Mesenchymal stem cell (in vitro differentiated cells and primary cell): Measurements from ENCODE around the gene MUC12.

Experiments used
- DNase-seq: peaks from one replicate; pipeline ENCODE4 v3.0.0-alpha.2; 2013
- H2AFZ ChIP-seq: one replicate; pipeline ENCODE4 v1.6.1; 2013; ENCODE audit warnings: low read depth, mild to moderate bottlenecking, control low read depth, inconsistent platforms, low read length, moderate library complexity
- H2AK5ac ChIP-seq: 2 replicates; pipeline ENCODE4 v1.6.1; 2013; ENCODE audit warnings: low read length, moderate library complexity, mild to moderate bottlenecking, inconsistent platforms; ENCODE audit not compliant: severe bottlenecking
- H2BK120ac ChIP-seq: one replicate; pipeline ENCODE4 v1.6.1; 2013; ENCODE audit warnings: low read depth, mild to moderate bottlenecking, inconsistent platforms, low read length, moderate library complexity
- H2BK12ac ChIP-seq, 2 experiments: one replicate each; pipeline ENCODE4 v1.6.1; 2013; ENCODE audit warnings: inconsistent platforms in 2 of 2, low read length in 2 of 2, mild to moderate bottlenecking in 2 of 2, moderate library complexity in 2 of 2, control low read depth in 1 of 2
- H2BK15ac ChIP-seq: one replicate; pipeline ENCODE4 v1.6.1; 2013; ENCODE audit warnings: mild to moderate bottlenecking, low read depth, inconsistent platforms; ENCODE audit not compliant: poor library complexity, severe bottlenecking
- H2BK5ac ChIP-seq: 2 replicates; pipeline ENCODE4 v1.6.1; 2013; ENCODE audit warnings: low read depth, mild to moderate bottlenecking, low read length, control low read depth, inconsistent platforms; ENCODE audit not compliant: poor library complexity, severe bottlenecking
- H3K14ac ChIP-seq, 2 experiments: one replicate each; pipeline ENCODE4 v1.6.1; 2013; ENCODE audit warnings: inconsistent platforms in 2 of 2, low read length in 2 of 2, control low read depth in 1 of 2, mild to moderate bottlenecking in 1 of 2, moderate library complexity in 1 of 2
- H3K18ac ChIP-seq, 2 experiments: one replicate each; pipeline ENCODE4 v1.6.1; 2013; ENCODE audit warnings: inconsistent platforms in 2 of 2, low read length in 2 of 2, control low read depth in 1 of 2, low read depth in 1 of 2, mild to moderate bottlenecking in 1 of 2
- H3K23ac ChIP-seq, 2 experiments: one replicate each; pipeline ENCODE4 v1.6.1; 2013; ENCODE audit warnings: inconsistent platforms in 2 of 2, low read length in 2 of 2, mild to moderate bottlenecking in 2 of 2, moderate library complexity in 2 of 2, control low read depth in 1 of 2
- H3K27ac ChIP-seq: 2 replicates; pipeline ENCODE4 v1.5.1; 2013; ENCODE audit warnings: mild to moderate bottlenecking, moderate library complexity, low read length, control low read depth, inconsistent platforms; ENCODE audit not compliant: poor library complexity, severe bottlenecking
- H3K27me3 ChIP-seq, 2 experiments: 2 replicates each; pipeline versions ENCODE4 v1.6.1 to v1.7.0; 2013; ENCODE audit warnings: low read length in 2 of 2, mild to moderate bottlenecking in 2 of 2, moderate library complexity in 2 of 2, control low read depth in 1 of 2, inconsistent platforms in 1 of 2; ENCODE audit not compliant: control insufficient read depth in 1 of 2, insufficient read depth in 1 of 2
- H3K36me3 ChIP-seq, 2 experiments: 2 replicates each; pipeline versions ENCODE4 v1.6.1 to v1.7.0; 2013; ENCODE audit warnings: low read length in 2 of 2, control low read depth in 1 of 2, inconsistent platforms in 1 of 2, low read depth in 1 of 2, mild to moderate bottlenecking in 1 of 2; ENCODE audit not compliant: insufficient read depth in 2 of 2, control insufficient read depth in 1 of 2
- H3K4ac ChIP-seq, 2 experiments: one replicate each; pipeline ENCODE4 v1.6.1; 2013; ENCODE audit warnings: inconsistent platforms in 2 of 2, low read length in 2 of 2, mild to moderate bottlenecking in 2 of 2, moderate library complexity in 2 of 2, control low read depth in 1 of 2, low read depth in 1 of 2
- H3K4me1 ChIP-seq: 2 replicates; pipeline ENCODE4 v1.6.1; 2013; ENCODE audit warnings: low read depth, low read length, control low read depth; ENCODE audit not compliant: control insufficient read depth, insufficient read depth
- H3K4me2 ChIP-seq: 2 replicates; pipeline ENCODE4 v1.6.1; 2013; ENCODE audit warnings: low read length, mild to moderate bottlenecking, inconsistent platforms; ENCODE audit not compliant: poor library complexity, severe bottlenecking
- H3K4me3 ChIP-seq, 2 experiments: 2 replicates each; pipeline versions ENCODE4 v1.5.1 to v1.7.0; 2013; ENCODE audit warnings: low read length in 2 of 2, mild to moderate bottlenecking in 2 of 2, control low read depth in 1 of 2, low read depth in 1 of 2; ENCODE audit not compliant: insufficient read depth in 1 of 2
- H3K79me1 ChIP-seq: replicated peaks from 2 replicates; pipeline ENCODE4 v1.6.1; 2013; ENCODE audit warnings: mild to moderate bottlenecking, control low read depth, low read length, inconsistent platforms; ENCODE audit not compliant: poor library complexity, severe bottlenecking
- H3K9ac ChIP-seq: 2 replicates; pipeline ENCODE4 v1.7.0; 2013; ENCODE audit warnings: mild to moderate bottlenecking, low read length, moderate library complexity
- H3K9me3 ChIP-seq: 2 replicates; pipeline ENCODE4 v1.7.0; 2013; ENCODE audit warnings: mild to moderate bottlenecking, low read length; ENCODE audit not compliant: control insufficient read depth
- H4K8ac ChIP-seq: one replicate; pipeline ENCODE4 v1.6.1; 2013; ENCODE audit warnings: inconsistent platforms, mild to moderate bottlenecking, low read length, moderate library complexity
- H4K91ac ChIP-seq: one replicate; pipeline ENCODE4 v1.6.1; 2013; ENCODE audit warnings: mild to moderate bottlenecking, low read length, inconsistent platforms
- WGBS: methylation state at CpG from one replicate; pipeline ENCODE4 v1.1.7; 2013; ENCODE audit warnings: mixed read lengths; 5-methylcytosine and 5-hydroxymethylcytosine counted together

Gene MUC12

DNA sequence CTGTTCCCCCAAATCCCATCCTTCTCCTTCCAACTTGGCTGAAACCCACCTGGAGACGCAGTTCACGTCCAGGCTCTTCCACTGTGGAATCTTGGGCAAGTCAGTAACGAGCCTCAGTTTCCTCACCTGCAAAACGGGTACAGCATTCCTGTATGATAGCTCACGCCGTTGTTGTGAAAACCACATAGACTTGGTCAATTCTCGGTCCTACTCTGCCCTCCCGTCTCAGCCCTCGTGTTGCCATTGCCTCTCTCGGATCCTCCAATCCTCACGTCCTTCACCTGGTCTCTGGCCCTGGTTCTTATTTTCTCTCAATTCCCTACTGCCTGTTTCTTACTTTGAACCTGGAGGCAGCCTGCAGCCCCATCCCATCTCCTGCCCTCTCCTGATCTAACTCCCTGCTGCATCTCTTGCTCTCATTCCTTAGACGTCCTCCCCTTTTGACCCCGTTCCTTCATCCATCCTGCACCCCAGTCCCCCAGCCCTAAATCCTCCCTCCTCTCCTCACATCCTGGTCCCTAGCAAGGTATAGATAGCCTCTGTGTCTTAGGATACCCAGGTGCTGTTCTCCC is 2.0 kb upstream of the MUC12 start:
- Histone ChIP-seq H2BK5ac (no peak overlapping the region), H3K36me3 (no peaks in the 10 kb centered on the region), H3K4me2 (no peak overlapping the region), H2AFZ (no peak overlapping the region), H2AK5ac (no peak overlapping the region), H3K9me3 (no peaks in the 10 kb centered on the region), H3K14ac (no peak overlapping the region), H2BK12ac (no peak overlapping the region), H4K91ac (no peak overlapping the region), H3K18ac (no peak overlapping the region), H3K4ac (no peak overlapping the region), H2BK120ac (no peak overlapping the region), H3K9ac (no peak overlapping the region), H2BK15ac (no peak overlapping the region), H3K27ac (no peak overlapping the region), H3K4me1 (peaks cover 9% of the 10 kb centered on the region), H3K4me3 (no peak overlapping the region), H4K8ac (no peak overlapping the region), H3K79me1 (no peaks in the 10 kb centered on the region), H3K27me3 (peaks cover 78 to 89% of the 10 kb centered on the region in 2 experiments), H3K23ac (no peak overlapping the region)
- DNase-seq: no peak
- WGBS: 81% methylated on average over 13 of the region's 13 CpGs

DNA sequence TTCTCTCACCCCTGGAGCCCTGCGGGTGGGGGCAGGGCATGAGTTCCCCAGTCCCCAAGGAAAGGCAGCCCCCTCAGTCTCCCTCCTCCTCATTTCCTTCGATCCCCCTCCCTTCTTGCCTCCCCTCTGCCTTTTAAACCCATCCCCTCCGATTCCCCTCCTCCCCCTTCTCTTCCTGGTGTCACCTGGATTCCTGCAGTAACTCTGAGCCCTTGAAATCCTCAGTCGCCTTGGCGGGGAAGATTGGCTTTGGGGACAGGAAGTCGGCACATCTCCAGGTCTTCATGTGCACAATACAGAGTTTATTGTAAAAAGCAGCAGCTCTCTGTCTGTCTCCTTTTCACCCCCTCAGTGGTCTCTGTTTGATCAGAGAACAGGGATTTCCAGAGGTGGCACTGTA is 1.3 kb upstream of the MUC12 start:
- H2BK5ac ChIP-seq: no peak overlapping the region
- 61% methylated on average over 5 of the region's 6 CpGs for WGBS

DNA sequence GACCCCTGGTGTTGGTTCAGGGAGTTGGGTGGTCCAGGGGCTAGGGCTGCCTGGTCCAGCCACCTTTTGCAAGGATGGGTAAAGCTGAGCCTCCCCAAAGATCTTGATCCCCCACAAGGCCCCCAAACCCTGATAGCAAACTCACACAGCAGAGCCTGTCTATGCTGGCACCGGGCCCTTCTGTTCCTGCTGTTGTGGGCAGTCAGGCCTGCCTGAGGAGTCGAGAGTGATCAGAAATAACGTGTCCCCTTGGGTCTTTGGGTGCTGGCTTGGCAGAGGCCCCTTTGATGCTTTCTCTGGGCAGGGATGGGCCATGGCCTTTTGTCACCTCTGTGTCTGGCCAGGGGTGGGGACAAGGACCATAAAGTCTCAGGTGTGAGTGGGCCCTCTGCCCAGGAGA is 715 bp upstream of the MUC12 start:
- no peak overlapping the region for H3K23ac ChIP-seq
- no peak for DNase-seq
- H3K14ac ChIP-seq: no peak overlapping the region
- no peak overlapping the region for H3K4me3 ChIP-seq
- H2AK5ac ChIP-seq: no peak overlapping the region
- no peaks in the 10 kb centered on the region for H3K79me1 ChIP-seq
- H4K91ac ChIP-seq: no peak overlapping the region
- H3K4me1 ChIP-seq: peaks cover 9% of the 10 kb centered on the region
- no peaks in the 10 kb centered on the region for H3K9me3 ChIP-seq
- H2BK5ac ChIP-seq: no peak overlapping the region
- no peak overlapping the region for H4K8ac ChIP-seq
- H3K9ac ChIP-seq: no peak overlapping the region
- no peak overlapping the region for H2BK15ac ChIP-seq
- no peak overlapping the region for H3K18ac ChIP-seq
- H3K4me2 ChIP-seq: no peak overlapping the region
- H3K4ac ChIP-seq: no peak overlapping the region
- peaks cover 74 to 88% of the 10 kb centered on the region in 2 experiments for H3K27me3 ChIP-seq
- H2AFZ ChIP-seq: no peak overlapping the region
- H2BK120ac ChIP-seq: no peak overlapping the region
- no peak overlapping the region for H3K27ac ChIP-seq
- H3K36me3 ChIP-seq: no peaks in the 10 kb centered on the region
- 48% methylated on average over 3 of the region's 3 CpGs for WGBS
- no peak overlapping the region for H2BK12ac ChIP-seq

More for the DNA sequence above, 1.3 kb upstream of the MUC12 start:
- no peak overlapping the region for H3K23ac ChIP-seq
- H2AK5ac ChIP-seq: no peak overlapping the region
- no peaks in the 10 kb centered on the region for H3K9me3 ChIP-seq
- no peak overlapping the region for H3K4ac ChIP-seq
- H3K4me1 ChIP-seq: peaks cover 9% of the 10 kb centered on the region
- H3K14ac ChIP-seq: no peak overlapping the region
- H3K36me3 ChIP-seq: no peaks in the 10 kb centered on the region
- DNase-seq: no peak
- H3K9ac ChIP-seq: no peak overlapping the region
- H3K4me2 ChIP-seq: no peak overlapping the region
- H3K79me1 ChIP-seq: no peaks in the 10 kb centered on the region
- H2BK15ac ChIP-seq: no peak overlapping the region
- no peak overlapping the region for H3K27ac ChIP-seq
- H3K18ac ChIP-seq: no peak overlapping the region
- H2BK12ac ChIP-seq: no peak overlapping the region
- no peak overlapping the region for H2BK120ac ChIP-seq
- no peak overlapping the region for H4K91ac ChIP-seq
- H3K27me3 ChIP-seq: peaks cover 78 to 91% of the 10 kb centered on the region in 2 experiments
- no peak overlapping the region for H2AFZ ChIP-seq
- H4K8ac ChIP-seq: no peak overlapping the region
- no peak overlapping the region for H3K4me3 ChIP-seq

DNA sequence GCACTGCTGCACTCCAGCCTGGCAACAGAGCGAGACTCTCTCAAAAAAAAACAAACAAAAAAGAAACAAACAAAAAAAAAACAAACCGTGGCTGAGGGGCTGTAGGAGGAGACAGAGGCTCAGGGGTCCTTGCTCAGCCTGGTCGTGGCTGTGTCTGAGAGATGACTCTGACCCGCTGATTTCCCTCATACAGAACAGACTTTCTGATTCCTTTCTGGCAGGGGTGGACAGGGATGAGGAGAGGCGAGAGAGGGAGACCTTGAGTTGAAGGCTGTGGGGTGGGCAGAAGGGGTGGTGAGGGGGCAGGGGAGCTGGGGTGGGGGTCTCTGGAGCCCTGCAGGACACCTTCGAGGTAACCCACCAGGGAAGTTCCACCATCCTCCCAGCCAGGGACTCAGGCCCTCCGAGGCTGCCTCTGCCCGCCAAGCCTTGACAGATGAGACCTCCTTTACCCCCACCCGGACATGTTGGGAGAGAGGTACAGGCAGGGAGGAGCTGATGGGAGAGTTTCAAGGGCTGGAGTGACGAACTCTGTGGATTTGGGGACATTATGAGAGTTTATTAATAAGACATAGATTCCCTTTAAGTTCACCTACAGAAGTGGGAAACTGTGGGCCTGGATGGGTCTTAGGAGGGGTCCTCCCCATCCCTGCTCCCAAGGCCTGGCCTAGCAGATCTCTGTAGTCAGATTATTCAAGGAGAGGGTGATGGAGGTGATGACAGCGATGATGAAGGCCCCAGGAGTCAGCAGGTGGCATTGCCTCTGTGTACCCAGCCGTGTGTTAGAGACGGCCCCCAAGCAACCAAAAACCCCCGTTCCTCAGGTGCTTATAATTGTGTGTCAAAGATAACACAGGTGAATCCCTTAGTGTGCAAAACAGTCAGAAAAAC is 2.0 kb downstream of the MUC12 start:
- no peak overlapping the region for H3K4me2 ChIP-seq
- no peaks in the 10 kb centered on the region for H3K36me3 ChIP-seq
- no peak overlapping the region for H3K18ac ChIP-seq
- H4K91ac ChIP-seq: no peak overlapping the region
- no peak overlapping the region for H2BK120ac ChIP-seq
- H3K4me1 ChIP-seq: peaks cover 3% of the 10 kb centered on the region
- peaks cover 49 to 72% of the 10 kb centered on the region in 2 experiments for H3K27me3 ChIP-seq
- no peak overlapping the region for H2BK12ac ChIP-seq
- 63% methylated on average over 13 of the region's 14 CpGs for WGBS
- no peak overlapping the region for H2BK5ac ChIP-seq
- H3K4ac ChIP-seq: no peak overlapping the region
- H3K27ac ChIP-seq: no peak overlapping the region
- H2BK15ac ChIP-seq: no peak overlapping the region
- H3K79me1 ChIP-seq: no peaks in the 10 kb centered on the region
- no peak overlapping the region for H2AK5ac ChIP-seq
- H3K9me3 ChIP-seq: peaks cover 5% of the 10 kb centered on the region
- H4K8ac ChIP-seq: no peak overlapping the region
- H3K9ac ChIP-seq: no peak overlapping the region
- no peak overlapping the region for H3K14ac ChIP-seq
- H3K4me3 ChIP-seq: no peak overlapping the region
- H3K23ac ChIP-seq: no peak overlapping the region
- H2AFZ ChIP-seq: no peak overlapping the region
- DNase-seq: no peak
